Stimulated activated CD4-positive, alpha-beta T cell treated with anti-CD3 and anti-CD28 coated beads, Interleukin-12 subunit alpha, Interleukin-12 subunit beta, amount 100 ng/mL, for 24 hours (primary cell): ENCODE measurements around the gene TMEM164.

ENCODE experiments used
- DNase-seq, 2 experiments: peaks; one replicate each; pipeline ENCODE4 v3.0.0-alpha.2; 2020; ENCODE audit warnings: low read depth in 2 of 2

TMEM164 gene

GRCh38 chrX:110208092-110208491, 205.2 kb downstream of the TMEM164 start:
- DNase-seq = no peak

DNA sequence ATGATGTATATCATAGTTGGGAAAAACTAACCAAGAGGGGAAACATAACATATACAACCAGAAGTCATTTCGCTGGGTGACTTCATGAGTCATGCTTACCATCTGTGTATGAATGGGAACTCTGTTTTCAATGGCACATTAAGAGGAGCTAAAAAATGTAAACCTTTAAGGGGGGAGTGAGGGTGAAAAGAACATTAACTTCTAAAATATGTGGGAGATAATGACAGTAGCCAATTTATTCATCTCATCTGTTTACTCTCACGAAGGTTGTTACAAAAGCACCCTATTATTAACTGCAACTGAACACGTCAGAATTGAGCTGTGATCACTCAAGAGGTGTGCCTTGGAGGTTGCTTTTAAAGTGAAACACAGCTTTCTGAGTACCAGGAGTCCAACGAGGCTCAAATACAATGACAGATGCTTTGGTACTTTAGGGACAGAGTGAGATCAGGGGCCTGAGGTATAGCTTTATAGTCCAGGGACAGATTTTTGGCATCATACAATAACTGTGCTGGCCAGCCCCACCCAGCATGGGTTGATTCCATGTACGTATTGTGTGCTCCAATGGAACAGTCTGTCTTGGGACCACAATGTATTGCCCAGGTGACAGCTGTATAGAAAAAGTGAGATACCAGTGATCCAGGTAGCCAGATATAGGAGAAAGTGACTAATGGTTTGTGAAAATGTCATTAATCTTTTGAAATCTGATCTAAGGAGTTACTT, 207.7 kb downstream of the TMEM164 start:
- no peak for DNase-seq

GRCh38 chrX:110211340-110211739, 208.4 kb downstream of the TMEM164 start:
- no peak for DNase-seq

GRCh38 chrX:110212299-110212698, 209.4 kb downstream of the TMEM164 start:
- DNase-seq = no peak

- DNase-seq = no peak
Measured at GRCh38 chrX:110213183-110213582, 210.3 kb downstream of the TMEM164 start.

DNA sequence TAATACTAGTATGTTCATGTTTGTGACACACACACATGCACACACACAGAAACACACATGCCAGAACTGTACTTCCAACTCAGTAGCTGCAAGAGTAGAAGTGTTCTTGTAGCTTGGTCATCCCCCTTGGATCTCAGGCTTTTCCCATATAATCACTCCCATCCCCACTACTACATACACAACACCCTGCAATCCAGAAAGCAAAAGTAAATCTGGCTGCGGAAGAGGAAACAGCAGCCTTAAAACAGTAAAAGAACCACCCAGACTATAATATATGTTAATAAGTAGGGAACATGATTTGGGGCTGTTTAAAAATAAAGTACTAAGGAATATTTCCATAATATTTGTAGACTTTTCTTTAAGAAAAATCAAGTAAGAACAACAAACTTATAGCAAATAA, 211.8 kb downstream of the TMEM164 start:
- no peak for DNase-seq

DNA sequence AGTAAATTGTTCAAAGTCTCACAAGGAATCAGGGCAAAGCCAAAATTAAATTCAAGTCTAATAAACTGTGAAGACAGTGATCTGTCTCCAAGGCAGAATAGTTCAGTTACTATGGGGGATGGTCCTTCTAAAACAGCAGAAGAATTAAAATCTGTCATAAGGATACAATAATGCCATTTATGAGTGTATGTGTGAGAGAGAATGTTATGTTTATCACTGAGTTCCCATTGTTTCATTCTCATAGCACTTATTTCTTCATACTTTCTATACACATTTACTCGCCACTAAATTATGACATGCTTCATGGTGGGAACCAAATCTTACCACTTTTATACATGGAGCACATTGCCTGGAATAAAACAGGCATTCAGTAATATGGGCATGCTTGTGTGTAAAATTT, 212.5 kb downstream of the TMEM164 start:
- DNase-seq = no peak

- DNase-seq = no peak
Measured at GRCh38 chrX:110216027-110216426, 213.1 kb downstream of the TMEM164 start.

DNA sequence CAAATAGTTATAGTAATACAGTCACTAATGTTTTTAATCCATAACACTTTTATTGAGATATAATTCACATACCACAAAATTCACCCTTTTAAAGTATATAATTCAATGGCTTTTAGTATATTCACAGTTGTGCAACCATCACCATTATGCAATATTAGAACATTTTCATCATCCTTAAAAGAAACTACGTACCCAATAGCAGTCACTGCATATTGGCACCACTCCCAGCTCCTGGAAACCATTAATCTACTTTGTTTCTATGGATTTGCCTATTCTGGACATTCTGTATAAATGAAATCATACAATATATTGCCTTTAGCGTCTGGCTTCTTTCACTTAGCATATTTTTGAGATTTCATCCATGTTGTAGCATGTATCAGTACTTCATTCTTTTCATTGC, 215.7 kb downstream of the TMEM164 start:
- no peak for DNase-seq

GRCh38 chrX:110219920-110220319, 217.0 kb downstream of the TMEM164 start:
- no peak for DNase-seq

- no peak for DNase-seq
Measured at GRCh38 chrX:110222497-110223257, 219.8 kb downstream of the TMEM164 start.

DNA sequence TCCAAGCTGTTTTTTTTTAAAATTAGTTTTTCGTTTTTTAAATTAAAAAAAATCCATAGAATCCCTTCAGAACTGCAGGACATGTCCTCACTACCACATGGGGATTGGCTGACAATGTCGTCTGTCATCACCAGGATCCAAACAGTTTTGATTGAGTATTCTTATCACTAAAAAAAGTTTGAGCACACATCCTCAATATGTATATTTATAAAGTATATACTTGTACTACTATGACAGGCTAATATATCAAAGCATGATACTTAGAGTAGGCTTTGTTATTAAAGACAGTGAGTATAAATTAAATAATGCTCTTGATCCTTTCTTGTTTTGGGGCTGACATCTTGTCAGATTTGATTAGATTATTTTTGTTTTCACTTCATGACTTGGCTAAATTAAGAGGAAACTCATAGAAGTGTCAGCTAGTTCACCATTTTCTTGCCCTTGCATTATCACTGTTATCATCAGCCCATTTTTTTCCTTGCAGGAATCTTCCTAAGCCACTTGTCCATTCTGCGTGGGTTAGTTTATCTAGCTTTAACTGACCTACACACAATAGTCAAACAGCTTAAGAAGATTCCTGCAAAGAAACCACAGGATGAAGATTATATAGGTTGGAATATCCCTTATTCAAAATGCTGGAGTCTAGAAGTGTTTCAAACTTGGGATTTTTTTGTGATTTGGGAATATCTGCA, 222.2 kb downstream of the TMEM164 start:
- no peak for DNase-seq

GRCh38 chrX:110226931-110227330, 224.0 kb downstream of the TMEM164 start:
- DNase-seq = no peak
